ENCODE data around the gene DLG2. TPM values are rescaled to one million over a fixed set of nuclear protein-coding genes. Genes with fewer than 3 reads are reported as not detected.

DLG2 gene
- 0.75 and 1.1 TPM in 2 replicates for total RNA-seq

DNA sequence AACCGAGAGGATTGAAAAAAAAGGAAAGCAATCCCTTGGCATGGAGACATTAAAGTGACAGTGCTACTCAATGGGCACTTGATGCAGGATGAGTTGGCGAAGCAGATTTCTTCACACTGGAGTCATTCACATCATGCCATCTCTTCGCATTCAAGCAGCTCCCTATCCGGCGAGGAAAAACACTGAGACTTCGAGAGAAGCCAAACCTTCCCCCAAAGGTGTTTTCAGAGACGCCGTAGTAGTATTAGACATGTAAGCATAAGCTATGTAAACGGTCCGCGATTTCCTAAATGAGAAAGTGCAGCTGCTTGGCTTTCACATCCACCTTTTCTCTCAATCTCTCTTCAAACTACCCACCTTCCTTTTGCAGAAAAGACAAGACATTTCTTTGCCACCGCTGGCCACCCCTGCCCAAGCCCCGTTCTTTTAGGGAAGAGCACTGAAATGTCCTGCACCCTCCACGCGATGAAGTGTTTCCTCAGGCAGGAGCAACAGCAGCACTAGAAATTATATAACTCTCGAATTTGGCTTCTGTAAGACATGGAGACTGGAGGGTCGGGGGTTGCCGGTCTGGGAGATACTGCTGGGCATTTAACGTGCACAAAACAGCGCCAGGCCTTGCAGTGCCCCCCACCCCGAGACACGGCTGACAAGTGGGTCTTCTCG, at the start of gene DLG2:
TSS of gene DLG2 (minus strand) at position 13 of the 666 bp plus-strand sequence.

GRCh38 chr11:85664615-85665481, 37.7 kb upstream of the DLG2 start, which contains the start of gene CREBZF:
CREBZF (minus strand) TSS chr11:85665129; CDS start chr11:85664875, 254 bp downstream.

GRCh38 chr11:85647604-85648299, 20.6 kb upstream of the DLG2 start, which contains the start of gene TMEM126A:
TMEM126A (plus strand) TSS chr11:85647967; CDS start chr11:85650256, 2,289 bp downstream.

DNA sequence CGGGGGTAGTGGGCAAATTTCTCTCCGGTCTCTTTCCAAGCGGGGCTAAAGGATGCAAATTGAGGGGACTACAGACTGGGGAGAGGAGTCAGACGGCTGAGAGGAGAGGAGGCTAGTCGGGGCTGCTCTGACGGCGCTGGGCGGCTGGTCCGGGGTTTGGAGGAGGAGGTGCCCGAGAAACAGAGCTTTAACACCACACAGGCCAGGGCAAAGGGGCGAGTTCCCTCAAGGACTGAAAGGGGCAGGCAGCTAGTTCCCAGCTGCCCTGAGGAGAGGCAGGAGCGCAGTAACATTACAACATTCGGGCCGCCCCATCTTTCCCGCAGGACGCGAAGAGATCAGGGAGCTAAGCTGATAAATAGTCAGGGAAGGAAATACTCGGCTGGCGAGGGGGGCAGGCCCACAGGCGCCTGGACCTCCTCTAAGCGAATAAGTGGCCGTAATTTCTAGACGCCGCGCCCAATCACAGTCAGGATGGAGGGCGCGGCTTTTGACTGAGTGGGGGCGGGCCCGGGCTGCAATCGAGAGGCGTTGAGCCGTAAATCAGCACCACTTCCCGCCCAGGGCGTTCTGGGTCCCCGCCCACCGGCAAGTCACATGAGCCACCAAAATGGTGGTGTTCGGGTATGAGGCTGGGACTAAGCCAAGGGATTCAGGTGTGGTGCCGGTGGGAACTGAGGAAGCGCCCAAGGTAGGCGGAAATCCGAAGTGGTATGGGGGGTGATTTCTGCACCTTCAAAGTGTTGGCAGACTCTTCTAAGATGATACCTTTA, 1.0 kb upstream of the DLG2 start, which contains the start of gene TMEM126B:
TSS of gene TMEM126B (plus strand) at position 596 of the 773 bp plus-strand sequence. CDS start at position 611, 15 bp downstream.

Other genes starting within 250 kb of the DLG2 start
- gene TMEM126B, start 1.2 kb upstream of the DLG2 start, total RNA-seq: 76.9 and 79.9 TPM in 2 replicates
- gene TMEM126A, start 20.6 kb upstream of the DLG2 start, total RNA-seq: 43.7 and 68.8 TPM in 2 replicates
- gene CREBZF, start 37.8 kb upstream of the DLG2 start, total RNA-seq: 53.8 and 55.0 TPM in 2 replicates
- 4.0 and 7.9 TPM in 2 replicates for gene CCDC89, start 58.9 kb upstream of the DLG2 start, total RNA-seq
- gene SYTL2, start 183.8 kb upstream of the DLG2 start, total RNA-seq: 7.9 and 11.5 TPM in 2 replicates
- not detected in 2 replicates for gene CCDC83, start 228.0 kb upstream of the DLG2 start, total RNA-seq